K562 (cell line): ENCODE results near the gene C6orf15. TPM values are rescaled to one million over a fixed set of nuclear protein-coding genes. Genes with fewer than 3 reads are reported as not detected.

Experiments used
- CHD1 ChIP-seq: fragments of 200-600 bp; sonication (generic); IDR thresholded peaks from one replicate; pipeline ENCODE4 v1.6.1; 2012; ENCODE audit warnings: mild to moderate bottlenecking, moderate library complexity, low read length, inconsistent platforms
- CLOCK ChIP-seq: fragments of 250-450 bp; sonication (Bioruptor Pico); IDR thresholded peaks from 2 replicates; pipeline ENCODE4 v1.4.0; 2020; ENCODE audit warnings: mild to moderate bottlenecking, moderate library complexity, borderline replicate concordance
- COPS2 ChIP-seq: fragments of 450-650 bp; conservative IDR thresholded peaks from 2 replicates; pipeline ENCODE4 v1.6.1; 2016; ENCODE audit warnings: mild to moderate bottlenecking, moderate library complexity
- CTBP1 ChIP-seq: fragments of 450-650 bp; IDR thresholded peaks from 2 replicates; pipeline ENCODE4 v1.6.1; 2016; ENCODE audit warnings: borderline replicate concordance
- HNRNPUL1 ChIP-seq: fragments of 200-400 bp; formaldehyde crosslinking; IDR thresholded peaks from 2 replicates; pipeline ENCODE4 v1.6.1; 2017; ENCODE audit warnings: low read length
- SMAD4 ChIP-seq: fragments of 250-450 bp; sonication (Bioruptor Pico); conservative IDR thresholded peaks from 2 replicates; pipeline ENCODE4 v1.8.0; 2021; ENCODE audit warnings: inconsistent platforms, mild to moderate bottlenecking, moderate library complexity
- SMARCC2 ChIP-seq: fragments of 450-650 bp; IDR thresholded peaks from 2 replicates; pipeline ENCODE4 v1.6.1; 2017; ENCODE audit warnings: antibody characterized with exemption, moderate library complexity, mild to moderate bottlenecking, low read depth
- SOX6 ChIP-seq: fragments of 450-650 bp; IDR thresholded peaks from 2 replicates; pipeline ENCODE4 v1.6.1; 2014; ENCODE audit warnings: mild to moderate bottlenecking
- THAP12 ChIP-seq: fragments of 250-450 bp; sonication (Bioruptor Pico); IDR thresholded peaks from 2 replicates; pipeline ENCODE4 v1.9.0; 2021; ENCODE audit warnings: mild to moderate bottlenecking, inconsistent platforms
- ZNF140 ChIP-seq: fragments of 250-450 bp; sonication (Bioruptor Pico); IDR thresholded peaks from 2 replicates; pipeline ENCODE4 v1.8.0; 2021; ENCODE audit warnings: moderate library complexity, mild to moderate bottlenecking, inconsistent platforms
- polyA plus RNA-seq, 8 experiments: library from polyadenylated mRNA; depleted of rRNA in 4 of 8; stranded (reverse) in 5 of 8; unstranded in 3 of 8; fragments of >200 nt; fragmentation: Nextera tagmentation in 2 of 8; fragmentation: Illumina TruSeq in 1 of 8; extraction: Ambion mirVana in 2 of 8; extraction: Trizol in 1 of 8; gene quantifications; 2 replicates each; pipeline versions ENCODE4 v1.2.1 to v1.2.3, GENCODE V29; 2011 to 2014; ENCODE audit warnings: inconsistent platforms in 1 of 8, missing spikeins in 1 of 8
- total RNA-seq, 7 experiments: library from RNA; depleted of rRNA in 6 of 7; stranded (reverse); fragments of >200 nt in 6 of 7; fragmentation: Illumina TruSeq in 2 of 7; extraction: Trizol in 2 of 7; gene quantifications; 2 replicates each; pipeline versions ENCODE4 v1.2.1 to v1.2.3, GENCODE V29; 2011 to 2021; ENCODE audit warnings: low replicate concordance in 1 of 7
- TF ChIP-seq, protein P1 (sequence below): fragments of 450-650 bp; formaldehyde crosslinking; IDR thresholded peaks from 2 replicates; pipeline ENCODE4 v1.4.0; 2020; ENCODE audit warnings: mild to moderate bottlenecking, moderate library complexity
- TF ChIP-seq, protein P2 (sequence below): IDR thresholded peaks from 2 replicates; pipeline ENCODE4 v1.6.1; 2011; ENCODE audit warnings: borderline replicate concordance, low read depth, mild to moderate bottlenecking, moderate library complexity, low read length; ENCODE audit not compliant: insufficient read depth, poor library complexity, severe bottlenecking

The C6orf15 gene
- total and polyA plus RNA-seq, 9 of the 15 experiments (the other 6 are each of a cell fraction or from before 2014, with no cell fraction given) = not detected

- TF ChIP-seq, protein P1, sequence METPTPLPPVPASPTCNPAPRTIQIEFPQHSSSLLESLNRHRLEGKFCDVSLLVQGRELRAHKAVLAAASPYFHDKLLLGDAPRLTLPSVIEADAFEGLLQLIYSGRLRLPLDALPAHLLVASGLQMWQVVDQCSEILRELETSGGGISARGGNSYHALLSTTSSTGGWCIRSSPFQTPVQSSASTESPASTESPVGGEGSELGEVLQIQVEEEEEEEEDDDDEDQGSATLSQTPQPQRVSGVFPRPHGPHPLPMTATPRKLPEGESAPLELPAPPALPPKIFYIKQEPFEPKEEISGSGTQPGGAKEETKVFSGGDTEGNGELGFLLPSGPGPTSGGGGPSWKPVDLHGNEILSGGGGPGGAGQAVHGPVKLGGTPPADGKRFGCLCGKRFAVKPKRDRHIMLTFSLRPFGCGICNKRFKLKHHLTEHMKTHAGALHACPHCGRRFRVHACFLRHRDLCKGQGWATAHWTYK (CRISPR knock-in tag) = 0 out of 2 replicates have a peak, but pooled peaks have one; percentile 37
- no peak for TF ChIP-seq CHD1
- no peak for TF ChIP-seq THAP12 (CRISPR knock-in tag)
- TF ChIP-seq ZNF140 (CRISPR knock-in tag) = no peak
- no peak for TF ChIP-seq HNRNPUL1
- peak; percentile 70; the same call in 1 of the 2 replicates for TF ChIP-seq CTBP1
- TF ChIP-seq, protein P2, sequence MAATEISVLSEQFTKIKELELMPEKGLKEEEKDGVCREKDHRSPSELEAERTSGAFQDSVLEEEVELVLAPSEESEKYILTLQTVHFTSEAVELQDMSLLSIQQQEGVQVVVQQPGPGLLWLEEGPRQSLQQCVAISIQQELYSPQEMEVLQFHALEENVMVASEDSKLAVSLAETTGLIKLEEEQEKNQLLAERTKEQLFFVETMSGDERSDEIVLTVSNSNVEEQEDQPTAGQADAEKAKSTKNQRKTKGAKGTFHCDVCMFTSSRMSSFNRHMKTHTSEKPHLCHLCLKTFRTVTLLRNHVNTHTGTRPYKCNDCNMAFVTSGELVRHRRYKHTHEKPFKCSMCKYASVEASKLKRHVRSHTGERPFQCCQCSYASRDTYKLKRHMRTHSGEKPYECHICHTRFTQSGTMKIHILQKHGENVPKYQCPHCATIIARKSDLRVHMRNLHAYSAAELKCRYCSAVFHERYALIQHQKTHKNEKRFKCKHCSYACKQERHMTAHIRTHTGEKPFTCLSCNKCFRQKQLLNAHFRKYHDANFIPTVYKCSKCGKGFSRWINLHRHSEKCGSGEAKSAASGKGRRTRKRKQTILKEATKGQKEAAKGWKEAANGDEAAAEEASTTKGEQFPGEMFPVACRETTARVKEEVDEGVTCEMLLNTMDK = no peak
- TF ChIP-seq CLOCK (CRISPR knock-in tag) = no peak
- no peak for TF ChIP-seq COPS2
- TF ChIP-seq SMARCC2 = peak; percentile 42; the same call in 1 of the 2 replicates
- peak; percentile 76 for TF ChIP-seq SMAD4 (CRISPR knock-in tag)
- peak; percentile 51; the same call in 1 of the 2 replicates for TF ChIP-seq SOX6
Measured at GRCh38 chr6:31086788-31087440, 25.5 kb downstream of the C6orf15 start (continued).
